GM21526 (cell line): ENCODE results near the gene ARAP1.
"Not testable (repeated sequence)": the region's sequence is repeated elsewhere in the genome, so short reads cannot be mapped to it uniquely, and the experiment has no call there.

Source experiments
- ATAC-seq: cut with Tn5 transposase; IDR thresholded peaks from one replicate; pipeline ENCODE4 v1.9.1; 2021; ENCODE audit warnings: moderate library complexity; ENCODE audit not compliant: unreplicated experiment, low FRiP score

Gene ARAP1

GRCh38 chr11:72752088-72752914 lies at the start of gene ARAP1:
Gene ARAP1, minus strand, starts transcription at chr11:72752408. Its CDS starts 25,280 bp downstream, at chr11:72727128.
- no peak for ATAC-seq

DNA sequence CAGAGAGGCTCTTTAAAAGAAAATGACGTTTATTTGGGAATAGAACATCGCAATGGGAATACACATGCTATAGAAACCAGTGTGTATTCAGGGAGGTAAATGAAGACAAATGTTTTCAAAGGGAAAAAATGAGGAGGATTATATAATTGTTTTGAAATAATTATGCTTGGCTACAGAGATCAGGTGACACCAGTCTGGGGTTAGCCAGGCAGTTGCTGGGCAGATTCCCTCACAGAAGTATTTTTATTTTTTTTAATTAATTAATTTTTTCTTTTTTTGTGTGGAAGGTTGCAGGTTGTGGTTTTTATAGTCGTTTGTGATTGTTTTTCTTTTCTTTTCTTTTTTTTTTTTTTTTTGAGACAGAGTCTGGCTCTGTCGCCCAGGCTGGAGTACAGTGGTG lies 47.2 kb upstream of the ARAP1 start:
- ATAC-seq, result no peak

- no peak for ATAC-seq
Measured at GRCh38 chr11:72798361-72798760, 46.2 kb upstream of the ARAP1 start.

DNA sequence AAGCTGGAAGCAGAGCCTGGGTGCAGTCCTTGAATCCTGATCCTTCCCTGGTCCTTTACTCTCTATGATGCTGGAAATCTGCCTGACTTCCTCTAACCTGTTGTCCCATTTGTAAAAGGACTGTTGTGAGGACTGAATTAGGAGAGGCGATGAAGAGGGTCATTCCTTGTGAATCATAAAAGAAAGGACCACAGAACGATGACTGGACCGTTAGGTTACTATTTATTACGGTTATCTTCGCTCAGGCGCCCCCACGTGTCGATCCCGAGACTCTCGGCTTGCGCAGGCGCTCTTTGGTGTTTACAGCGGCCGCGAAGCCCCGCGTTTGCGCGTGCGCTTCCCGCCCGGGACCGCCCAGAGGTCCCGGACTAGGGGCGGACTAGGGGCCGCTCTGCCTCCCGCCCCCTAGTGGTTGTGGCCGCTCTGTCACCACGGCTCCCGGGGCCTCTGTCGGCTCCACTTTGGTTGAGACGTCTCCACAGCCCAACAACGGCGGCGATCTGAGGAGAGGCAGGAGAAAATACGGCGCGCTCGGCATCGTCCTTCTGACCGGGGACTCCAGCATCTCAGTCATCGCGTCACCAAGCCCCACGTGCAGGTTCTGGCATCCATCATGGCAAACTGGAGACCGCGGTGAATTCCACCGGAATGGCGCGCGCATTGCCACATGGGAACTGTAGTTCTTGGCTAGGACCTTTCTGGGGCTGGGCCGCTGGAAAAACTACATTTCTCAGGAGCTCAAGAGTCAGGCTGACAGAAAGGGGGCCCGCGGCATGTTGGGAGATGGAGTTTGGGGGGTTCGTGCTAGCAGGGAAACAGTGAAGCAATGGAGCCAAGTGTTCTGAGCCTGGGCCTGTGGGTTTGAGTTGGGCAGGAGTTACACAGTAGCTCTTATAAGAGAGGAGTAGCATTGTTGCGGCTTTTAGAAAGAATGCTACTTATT lies 41.5 kb upstream of the ARAP1 start, which contains the start of gene STARD10:
STARD10 (minus strand) TSS at position 623 of the 943 bp plus-strand sequence. CDS start 12,866 bp downstream, outside the sequence.
- ATAC-seq, result peak; percentile 84

- no peak for ATAC-seq
Measured at GRCh38 chr11:72793076-72793424, 40.8 kb upstream of the ARAP1 start.

DNA sequence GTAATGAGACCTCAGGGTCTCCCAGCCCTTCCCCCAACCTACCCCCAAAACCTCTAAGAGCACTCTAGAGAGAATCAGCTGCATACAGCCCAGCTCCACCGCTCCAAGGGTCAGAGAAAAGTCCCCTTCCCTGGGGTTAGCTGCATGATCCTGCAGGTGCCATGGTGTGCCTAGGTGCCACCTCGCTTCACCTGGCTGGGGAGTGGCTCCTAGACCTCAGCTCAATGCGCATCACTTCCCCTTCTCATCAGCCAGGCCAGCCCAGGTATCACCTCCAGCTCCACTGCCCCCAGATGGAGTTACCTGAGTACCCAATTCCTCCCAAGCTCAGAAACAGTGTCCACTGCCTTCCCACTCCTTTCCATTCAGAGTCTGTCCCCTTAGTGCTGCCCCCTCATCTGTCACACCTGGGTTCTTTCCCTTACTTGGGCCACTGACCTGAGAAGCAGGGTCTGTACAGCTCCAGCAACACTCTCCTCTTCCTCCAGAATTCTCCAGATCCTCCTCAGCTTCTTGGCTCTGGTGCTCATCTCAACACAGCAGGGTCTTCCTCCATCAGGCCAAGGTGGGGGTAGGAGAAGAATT lies 40.3 kb upstream of the ARAP1 start:
- ATAC-seq, result no peak

- not testable (repeated sequence) for ATAC-seq
Measured at GRCh38 chr11:72791228-72791627, 39.0 kb upstream of the ARAP1 start.

DNA sequence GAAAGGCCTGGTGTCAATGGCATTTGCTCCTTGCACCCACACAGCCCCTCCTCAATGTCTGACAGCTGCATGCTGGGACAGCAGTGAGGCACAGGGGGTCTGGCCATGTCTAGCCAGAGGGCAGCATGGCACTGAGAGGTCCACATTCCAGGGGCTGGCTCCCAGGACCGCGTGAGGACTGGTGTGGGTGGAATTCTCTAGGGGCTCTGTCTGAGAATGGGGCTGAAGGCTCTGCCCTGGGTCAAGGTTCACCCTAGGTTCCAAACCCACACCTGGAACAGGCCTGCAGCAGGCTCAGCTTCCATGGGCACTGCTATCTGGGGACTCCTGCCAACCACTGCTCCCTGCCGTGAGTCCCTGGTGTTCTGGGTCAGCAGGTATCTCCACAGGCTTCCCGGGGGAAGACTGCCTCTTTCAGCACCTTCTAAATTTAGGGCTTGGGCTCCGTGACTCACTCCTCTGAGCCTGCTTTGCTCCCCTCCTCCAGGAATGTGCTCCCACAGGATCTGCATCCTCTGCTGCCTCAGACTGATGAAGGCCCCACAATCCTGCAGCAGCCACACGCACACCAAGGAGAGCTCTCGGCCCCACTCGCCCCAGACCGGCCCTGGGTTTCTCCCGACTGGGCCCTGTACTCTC lies 37.4 kb upstream of the ARAP1 start:
- no peak for ATAC-seq

DNA sequence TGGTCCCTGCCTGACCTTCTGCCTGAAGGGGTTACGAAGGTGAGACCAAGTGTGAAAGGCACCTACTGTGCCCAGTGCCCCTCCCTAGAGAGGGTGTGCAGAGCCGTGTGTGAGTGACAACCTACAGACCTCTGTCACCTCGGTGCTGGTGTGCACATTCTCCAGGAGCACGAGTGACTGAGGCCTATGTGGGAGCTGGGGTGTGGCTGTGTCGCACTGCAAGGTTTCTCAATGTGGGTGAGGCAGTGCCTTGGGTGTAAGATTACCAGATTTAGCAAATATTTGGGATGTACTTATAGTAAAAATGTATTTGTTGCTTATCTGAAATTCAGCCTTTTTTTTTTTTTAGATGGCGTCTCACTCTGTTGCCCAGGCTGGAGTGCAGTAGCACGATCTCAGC lies 36.0 kb upstream of the ARAP1 start:
- no peak for ATAC-seq

DNA sequence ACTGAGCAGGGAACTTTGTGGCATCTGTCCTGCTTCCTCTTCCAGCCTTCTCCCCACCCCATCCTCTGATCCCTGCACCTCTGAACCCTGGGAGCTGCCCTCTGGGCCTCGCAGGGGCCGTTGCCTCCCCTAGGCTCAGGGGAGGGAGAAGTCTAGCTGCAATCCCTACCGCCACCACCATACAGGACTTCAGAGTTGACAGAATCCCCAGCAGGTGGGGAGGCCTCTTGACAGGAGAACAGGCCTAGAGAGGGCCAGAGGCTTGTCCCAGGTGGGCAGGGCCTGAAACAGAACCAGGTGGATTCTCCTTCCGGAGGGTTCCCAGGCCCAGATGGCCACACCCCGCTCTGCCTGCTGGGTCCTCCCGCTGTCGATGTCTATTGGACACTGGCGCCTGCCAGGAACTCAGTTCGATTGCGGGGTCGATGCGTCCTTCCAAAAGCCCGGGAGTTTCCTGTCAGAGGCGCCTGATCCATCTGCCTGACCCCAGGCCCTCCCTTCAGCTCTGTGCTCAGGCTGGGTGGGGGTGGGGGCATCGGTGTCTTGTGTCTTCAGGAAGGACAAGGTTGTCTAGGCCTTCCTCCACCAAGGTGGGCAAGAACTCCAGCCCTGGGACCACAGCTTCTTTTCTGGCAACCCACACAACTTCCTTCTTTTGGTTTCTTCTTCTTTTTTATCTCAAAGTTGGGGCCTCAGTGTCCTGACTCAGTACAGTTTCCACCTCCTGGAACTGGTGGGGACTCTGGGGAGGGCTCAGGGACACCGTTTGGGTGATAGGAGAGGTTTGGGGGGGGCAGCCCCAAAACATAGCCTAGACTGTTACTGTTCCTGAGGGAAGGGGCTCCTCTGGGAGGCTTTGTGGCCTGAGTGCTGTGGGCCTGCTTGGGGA lies 35.3 kb upstream of the ARAP1 start:
- ATAC-seq, result no peak

GRCh38 chr11:72786305-72787215 lies 34.4 kb upstream of the ARAP1 start:
- no peak for ATAC-seq

- no peak for ATAC-seq
Measured at GRCh38 chr11:72784662-72785061, 32.5 kb upstream of the ARAP1 start.

GRCh38 chr11:72783144-72783905 lies 31.1 kb upstream of the ARAP1 start:
- no peak for ATAC-seq

DNA sequence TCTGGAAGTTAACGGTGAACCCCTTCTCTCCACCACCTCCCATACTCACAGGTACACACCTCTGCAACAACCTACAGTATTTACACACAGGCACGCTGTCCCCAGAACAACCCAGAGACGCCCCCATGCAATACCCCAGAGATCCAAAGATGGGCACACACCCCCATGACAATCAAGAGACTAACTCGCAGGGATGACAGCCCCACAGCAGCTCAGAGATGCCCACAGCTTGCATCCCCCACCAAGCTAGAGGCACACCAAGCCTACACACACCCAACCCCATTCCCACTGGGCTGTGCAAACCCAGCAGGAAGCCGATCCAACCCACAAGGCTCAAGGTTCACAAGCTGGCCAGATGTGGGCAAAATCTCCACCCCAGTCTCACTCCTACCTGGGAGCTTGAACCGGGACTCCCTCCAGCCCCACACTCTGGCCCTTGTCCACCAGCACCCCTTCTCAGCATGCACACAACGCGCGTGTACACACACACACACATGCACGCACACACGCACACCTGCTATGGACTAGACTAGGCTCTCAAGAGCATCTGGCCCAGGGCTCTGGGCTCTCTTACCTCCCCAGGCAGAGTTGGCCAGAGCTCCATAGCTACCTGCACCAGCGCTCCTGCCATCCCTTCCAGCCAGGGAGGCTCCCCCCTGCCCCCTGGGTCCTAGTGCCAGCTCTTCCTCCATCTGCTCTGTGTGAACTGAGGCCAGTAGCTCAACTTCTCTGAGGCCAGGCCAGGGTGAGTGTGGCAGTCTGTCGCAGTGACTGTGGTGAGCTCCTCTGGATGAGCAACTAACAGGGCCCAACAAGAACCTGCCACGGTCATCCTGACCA lies 30.1 kb upstream of the ARAP1 start:
- no peak for ATAC-seq

- ATAC-seq, result no peak
Measured at GRCh38 chr11:72781313-72782080, 29.3 kb upstream of the ARAP1 start.

DNA sequence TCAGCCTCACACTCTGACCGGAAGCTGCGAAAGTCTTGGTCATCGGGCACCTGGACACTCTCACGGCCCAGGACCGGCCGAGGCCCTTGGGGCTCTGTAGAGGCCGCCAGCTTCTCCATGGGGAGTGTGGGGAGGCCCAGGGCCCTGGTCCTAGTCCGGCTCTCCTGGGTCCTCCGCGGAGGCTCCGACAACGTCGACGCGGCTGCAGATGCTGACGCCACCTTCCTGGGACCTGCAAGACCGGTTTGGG lies 28.8 kb upstream of the ARAP1 start:
- no peak for ATAC-seq
